EL (cell line): ENCODE results near the gene PTPN23.
A peak's percentile ranks its signal among the peaks of the same experiment; 100 is the strongest.

Experiments
- DNase-seq: peaks from one replicate; pipeline ENCODE4 v3.0.0-alpha.2; 2016

The PTPN23 gene

GRCh38 chr3:47420511-47421484 is 40.0 kb downstream of the PTPN23 start:
- peak; percentile 90 for DNase-seq

DNA sequence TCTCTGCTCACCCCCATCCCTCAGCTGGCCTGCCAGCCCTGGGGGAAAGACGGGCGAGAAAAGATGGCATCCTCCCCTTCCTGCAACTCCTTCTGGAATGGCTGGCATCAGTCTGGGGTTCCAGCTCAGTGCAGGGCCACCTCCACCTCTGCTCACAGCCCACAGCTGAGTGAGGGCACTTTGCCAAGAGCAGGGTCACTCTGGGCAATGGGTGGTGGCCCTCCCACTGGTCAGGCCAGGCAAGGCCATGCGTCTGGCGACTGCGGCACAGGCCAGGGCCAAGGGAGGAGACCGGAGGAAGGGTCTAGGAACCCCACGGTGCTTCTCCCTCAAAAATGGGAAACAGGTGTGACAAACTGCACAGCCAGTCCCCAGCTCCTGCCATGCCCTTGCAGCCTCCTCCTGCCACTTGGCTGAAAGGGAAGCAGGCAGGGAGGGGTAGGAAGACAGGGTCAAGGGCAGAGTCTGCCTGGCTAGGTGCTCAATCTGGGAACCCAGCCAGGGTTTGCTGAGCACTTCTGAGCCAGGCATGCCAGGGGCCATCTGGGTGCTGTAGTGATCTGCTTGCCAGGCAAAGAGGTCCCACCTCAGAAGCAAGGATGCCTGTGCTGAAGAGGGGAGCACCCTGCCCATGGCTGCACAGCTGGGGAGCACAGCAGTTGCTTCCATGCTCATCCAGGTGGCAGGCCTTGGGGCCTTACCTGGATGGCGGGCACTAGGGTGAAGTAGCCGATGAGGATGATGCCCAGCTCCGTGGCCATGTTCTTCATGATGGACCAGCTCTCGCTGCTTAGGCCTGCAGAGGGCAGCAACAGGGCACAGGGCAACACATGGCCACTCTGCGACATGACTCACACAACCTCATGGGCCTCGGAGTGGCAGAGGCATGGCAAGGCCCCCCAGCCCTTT is 41.2 kb downstream of the PTPN23 start:
- peak; percentile 48 for DNase-seq

DNA sequence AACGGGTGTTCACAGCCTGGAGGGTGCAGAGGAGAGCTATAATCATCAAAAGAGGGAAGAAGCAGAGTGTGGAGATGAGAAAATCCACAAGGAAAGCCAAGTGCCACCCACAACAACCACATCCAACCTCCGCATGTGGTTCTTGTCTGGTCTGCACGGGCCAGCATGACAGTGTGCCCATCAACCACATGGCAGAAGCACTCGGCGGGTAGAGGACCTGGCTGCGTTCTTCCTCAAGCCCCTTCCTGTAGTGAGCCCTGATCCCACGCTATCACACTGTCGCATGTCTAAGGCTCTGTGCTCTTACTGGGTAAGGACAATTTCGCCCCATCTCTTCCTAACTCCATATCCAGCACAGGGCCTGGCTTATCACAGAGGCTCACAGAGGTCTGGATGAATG is 41.9 kb downstream of the PTPN23 start:
- no peak for DNase-seq

GRCh38 chr3:47423548-47424145 is 42.8 kb downstream of the PTPN23 start:
- DNase-seq = no peak

DNA sequence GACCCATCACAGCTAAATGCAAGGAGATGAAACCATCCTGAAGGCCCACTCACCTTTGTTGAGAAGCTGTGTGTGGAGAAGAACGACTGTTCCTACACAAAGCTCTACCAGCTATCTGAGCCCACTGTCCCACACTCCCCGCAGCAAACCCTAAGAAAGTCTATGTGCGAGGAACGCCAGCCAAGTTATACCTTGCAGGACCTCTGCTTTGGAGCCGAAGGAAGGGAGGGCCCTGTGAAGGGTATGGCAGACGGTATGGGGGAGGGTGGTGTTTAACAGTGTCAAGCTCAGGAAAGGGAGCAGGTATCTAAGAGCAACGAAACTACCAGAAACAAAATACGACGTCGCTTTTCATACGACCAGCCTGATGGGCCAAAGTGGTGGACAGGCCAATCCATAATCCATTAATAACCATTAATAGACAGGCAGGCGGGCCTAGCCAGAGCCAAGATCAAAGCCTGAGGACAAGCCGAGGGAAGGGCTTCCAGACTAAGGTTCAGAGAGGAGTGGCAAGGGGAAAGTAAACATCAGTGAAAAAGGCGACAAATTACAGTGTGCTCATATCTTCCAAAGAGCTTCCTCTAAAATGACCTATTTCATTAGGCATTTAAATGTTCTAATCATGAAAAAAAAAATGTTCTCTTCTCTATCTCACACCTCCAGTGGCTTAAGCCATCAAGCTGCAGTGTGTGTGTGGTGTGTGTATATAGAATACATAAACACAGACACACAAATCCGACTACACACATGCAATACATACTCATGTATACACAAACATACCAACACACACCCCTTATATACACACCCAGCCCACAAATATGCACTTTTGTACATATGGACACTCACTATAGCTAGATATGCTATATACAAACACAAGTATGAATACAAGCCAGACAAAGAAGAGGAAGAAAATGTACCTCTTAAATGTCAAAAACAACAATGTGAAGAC is 43.9 kb downstream of the PTPN23 start:
- DNase-seq = no peak

- DNase-seq = no peak
Observed at GRCh38 chr3:47425383-47425778, 44.6 kb downstream of the PTPN23 start.

DNA sequence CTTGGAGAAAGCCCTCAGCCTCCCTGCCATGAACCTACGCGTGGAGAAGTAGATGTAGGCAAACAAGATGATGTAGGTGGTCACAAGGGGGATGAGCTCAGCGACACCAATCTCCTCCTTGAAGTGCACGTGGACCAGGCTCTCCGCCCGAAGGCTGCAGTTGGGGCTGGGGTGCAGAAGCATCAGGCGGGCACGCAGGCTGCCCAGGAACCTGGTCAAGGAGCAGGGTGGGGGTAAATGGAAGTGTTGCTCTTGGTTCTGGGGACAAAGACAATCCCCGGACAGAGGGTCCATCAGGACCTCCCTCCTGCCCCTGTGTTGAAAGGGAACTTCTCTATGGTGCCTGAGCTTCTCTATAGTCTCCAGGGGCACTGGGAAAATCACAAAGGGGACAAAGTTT is 45.1 kb downstream of the PTPN23 start:
- DNase-seq = no peak

DNA sequence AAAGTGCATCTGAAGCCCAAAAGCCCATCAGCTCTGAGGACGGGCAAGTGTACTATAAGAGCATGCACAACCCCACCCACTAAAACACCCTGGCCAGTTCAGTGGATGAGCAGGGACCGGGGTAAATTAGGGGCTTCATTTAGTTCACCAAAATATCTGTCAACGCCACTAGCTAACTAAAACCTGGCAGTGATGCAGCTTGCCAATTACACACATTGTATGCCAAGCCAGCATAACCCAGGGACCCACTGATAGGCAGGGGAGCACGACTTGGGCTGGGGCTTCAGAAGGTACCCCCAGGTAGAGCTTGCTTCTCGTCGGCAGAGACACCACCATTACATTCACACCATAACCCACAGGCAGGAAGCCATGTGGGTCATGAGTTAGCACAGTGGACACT is 47.0 kb downstream of the PTPN23 start:
- DNase-seq = no peak

GRCh38 chr3:47428662-47429061 is 47.8 kb downstream of the PTPN23 start:
- no peak for DNase-seq

GRCh38 chr3:47429476-47430270 is 48.9 kb downstream of the PTPN23 start:
- no peak for DNase-seq

DNA sequence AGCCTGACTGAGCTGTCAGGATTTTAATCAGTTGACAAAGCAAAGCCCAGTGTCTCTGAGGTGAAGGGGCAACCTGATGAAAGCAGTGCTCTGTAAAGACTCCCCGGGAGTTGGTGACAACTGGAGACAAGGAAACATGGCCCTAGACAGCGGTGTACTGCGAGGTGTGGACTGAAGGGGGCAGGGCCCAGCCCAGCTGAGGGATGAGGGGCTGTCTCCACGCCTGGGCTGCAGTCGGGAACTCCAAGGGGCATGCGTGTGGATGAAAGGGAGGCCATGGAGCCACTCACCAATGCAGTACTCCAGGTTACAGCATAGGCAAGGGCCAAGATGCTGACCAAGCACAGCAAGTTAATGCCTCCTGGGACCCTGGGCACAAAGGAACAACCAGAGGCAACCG is 49.8 kb downstream of the PTPN23 start:
- DNase-seq = no peak

DNA sequence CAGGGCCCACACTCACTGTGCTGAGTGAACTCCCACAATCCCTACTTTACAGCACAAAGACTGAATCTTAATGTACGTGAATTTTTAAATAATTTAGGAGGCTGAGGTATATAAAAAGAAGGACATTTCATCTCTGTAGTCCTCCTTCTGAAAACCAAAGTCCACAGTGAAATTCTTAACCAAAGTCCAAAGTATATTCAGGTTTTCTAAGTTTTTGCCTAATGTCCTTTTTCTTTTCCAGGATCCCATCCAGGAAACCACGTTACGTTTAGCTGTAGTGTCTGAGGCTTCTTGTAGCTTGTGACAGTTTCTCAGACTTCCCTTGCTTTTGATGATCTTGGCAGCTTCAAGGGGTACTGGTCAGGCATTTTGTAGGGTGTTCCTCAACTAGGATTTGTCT is 50.4 kb downstream of the PTPN23 start:
- DNase-seq = no peak

DNA sequence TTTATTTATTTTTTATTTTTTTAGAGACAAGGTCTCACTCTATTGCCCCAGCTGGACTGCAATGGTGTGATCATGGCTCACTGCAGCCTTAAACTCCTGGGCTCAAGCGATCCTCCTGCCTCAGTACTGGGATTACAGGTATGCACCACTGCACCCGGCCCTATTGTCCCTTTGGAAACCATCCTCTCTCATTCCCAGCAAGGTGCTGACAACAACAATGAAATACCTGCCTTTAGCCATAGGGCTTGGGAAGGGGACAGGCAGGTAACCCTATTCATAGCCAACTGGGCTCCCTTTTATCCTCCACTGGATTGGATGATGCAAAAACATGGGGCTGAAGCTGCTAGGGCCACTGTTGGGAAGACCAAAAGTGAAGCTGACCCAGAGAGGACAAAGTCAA is 51.9 kb downstream of the PTPN23 start:
- no peak for DNase-seq

GRCh38 chr3:47433796-47434195 is 53.0 kb downstream of the PTPN23 start:
- DNase-seq = no peak

DNA sequence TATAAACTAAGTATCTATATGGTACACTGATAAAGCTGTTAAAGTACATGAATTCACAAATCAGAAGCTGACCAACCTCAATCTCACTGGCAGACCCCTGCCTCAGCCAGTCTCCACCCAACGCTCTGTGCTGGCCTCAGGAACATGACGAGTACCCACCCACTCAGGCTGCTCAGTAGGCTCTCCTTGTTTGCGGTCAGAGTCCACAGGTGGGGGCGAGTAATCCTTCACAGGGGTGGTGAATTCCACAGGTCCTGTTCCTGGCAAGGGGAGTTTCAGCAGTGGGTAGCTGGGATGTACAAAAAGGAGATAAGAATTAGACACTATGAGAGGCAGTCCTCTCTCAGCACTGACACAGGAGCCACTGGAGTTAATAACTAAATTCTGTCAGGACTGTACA is 54.0 kb downstream of the PTPN23 start:
- no peak for DNase-seq

GRCh38 chr3:47436180-47436579 is 55.4 kb downstream of the PTPN23 start:
- DNase-seq = no peak

- no peak for DNase-seq
Observed at GRCh38 chr3:47440131-47440530, 59.3 kb downstream of the PTPN23 start.

- no peak for DNase-seq
Observed at GRCh38 chr3:47441796-47442551, 61.2 kb downstream of the PTPN23 start.

DNA sequence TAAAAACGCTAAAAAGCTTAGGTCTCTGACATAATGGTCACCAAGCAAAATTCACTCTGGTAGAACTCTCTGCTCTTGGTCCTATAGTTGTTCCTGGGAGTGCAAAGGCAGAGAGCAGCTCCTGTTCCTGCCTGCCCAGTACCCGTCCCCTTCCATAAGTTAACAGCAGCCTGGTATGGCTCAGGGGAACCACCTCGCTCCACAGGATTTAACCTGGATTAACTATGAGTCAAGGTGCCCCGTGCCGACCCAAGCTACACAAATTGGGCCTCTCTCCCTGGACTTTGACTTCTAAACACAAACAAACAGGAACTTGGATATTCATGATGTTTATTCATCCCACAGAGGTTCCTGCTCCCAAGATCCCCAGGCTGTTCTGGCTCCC is 62.8 kb downstream of the PTPN23 start:
- DNase-seq = no peak

- no peak for DNase-seq
Observed at GRCh38 chr3:47444103-47444502, 63.3 kb downstream of the PTPN23 start.
